DMS 273 (cell line): ENCODE data around the gene SPOP.
"Not testable (repeated sequence)": the region's sequence is repeated elsewhere in the genome, so short reads cannot be mapped to it uniquely, and the experiment has no call there.

Experiments used
- DNase-seq: peaks from one replicate; lab custom pipeline; 2025; ENCODE audit not compliant: unreplicated experiment; lab: John Stamatoyannopoulos, UW

Gene SPOP

GRCh38 chr17:49677933-49678847 is at the start of gene SPOP:
Gene SPOP (minus strand): TSS chr17:49678097. CDS start chr17:49622810, 55,287 bp downstream.
- peak; percentile 99 for DNase-seq

GRCh38 chr17:49727380-49727779 is 49.5 kb upstream of the SPOP start:
- peak; percentile 49 for DNase-seq

GRCh38 chr17:49725452-49726130 is 47.7 kb upstream of the SPOP start:
- no peak for DNase-seq

GRCh38 chr17:49724552-49724951 is 46.7 kb upstream of the SPOP start:
- not testable (repeated sequence) for DNase-seq

GRCh38 chr17:49723423-49723822 is 45.5 kb upstream of the SPOP start:
- peak; percentile 94 for DNase-seq

GRCh38 chr17:49722066-49722465 is 44.2 kb upstream of the SPOP start:
- DNase-seq: no peak

GRCh38 chr17:49717371-49717861 is 39.5 kb upstream of the SPOP start:
- no peak for DNase-seq

- DNase-seq: no peak
Measured at GRCh38 chr17:49716668-49717364, 38.9 kb upstream of the SPOP start.

GRCh38 chr17:49715717-49716279 is 37.9 kb upstream of the SPOP start:
- DNase-seq: no peak

GRCh38 chr17:49715216-49715615 is 37.3 kb upstream of the SPOP start:
- no peak for DNase-seq

GRCh38 chr17:49708515-49709183 is 30.8 kb upstream of the SPOP start:
- DNase-seq: no peak

- peak; percentile 99 for DNase-seq
Measured at GRCh38 chr17:49707608-49708514, 30.0 kb upstream of the SPOP start, which contains the start of gene SLC35B1. Gene SLC35B1 (minus strand): TSS chr17:49707964. CDS start chr17:49707833, 131 bp downstream.

GRCh38 chr17:49707246-49707607 is 29.3 kb upstream of the SPOP start:
- DNase-seq: peak; percentile 58

GRCh38 chr17:49705254-49705653 is 27.4 kb upstream of the SPOP start:
- no peak for DNase-seq

- DNase-seq: peak; percentile 78
Measured at GRCh38 chr17:49703557-49704277, 25.8 kb upstream of the SPOP start.

- no peak for DNase-seq
Measured at GRCh38 chr17:49700960-49701359, 23.1 kb upstream of the SPOP start.

GRCh38 chr17:49699966-49700575 is 22.2 kb upstream of the SPOP start:
- DNase-seq: peak; percentile 97

GRCh38 chr17:49698005-49698404 is 20.1 kb upstream of the SPOP start:
- no peak for DNase-seq
